Measurements from ENCODE around the gene IL2RA.

DNA sequence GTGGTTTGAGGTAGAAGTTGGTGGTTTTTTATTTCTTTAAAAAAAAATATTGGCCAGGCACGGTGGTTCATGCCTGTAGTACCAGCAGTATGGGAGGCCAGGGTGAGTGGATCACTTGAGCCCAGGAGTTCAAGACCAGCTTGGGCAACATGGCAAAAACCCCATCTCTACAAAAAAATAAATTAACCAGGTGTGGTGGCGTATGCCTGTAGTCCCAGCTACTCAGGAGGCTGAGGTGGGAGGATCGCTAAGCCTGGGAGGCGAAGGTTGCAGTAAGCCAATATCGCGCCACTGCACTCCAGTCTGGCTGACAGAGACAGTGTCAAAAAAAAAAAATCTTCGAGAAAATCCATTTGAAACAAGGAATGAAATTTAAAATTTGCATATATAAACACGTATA, 1.1 kb downstream of the IL2RA start:
- TF ChIP-seq CTCF (IDR thresholded peaks at IDR 0.05) (no peak), EP300 (IDR thresholded peaks at IDR 0.05) (no peak), POLR2AphosphoS5 (IDR thresholded peaks at IDR 0.05) (no peak), POLR2A (IDR thresholded peaks at IDR 0.05) (no peak)

All from upper lobe of left lung (tissue), 4 donors.